Measurements from ENCODE around the gene PARS2. TPM values are rescaled to one million over a fixed set of nuclear protein-coding genes. Genes with fewer than 3 reads are reported as not detected.

Gene PARS2
- total RNA-seq (ENCODE audit: low replicate concordance): 3.3 and 4.5 TPM in 2 replicates

GRCh38 chr1:54764133-54764921, at the start of gene PARS2:
PARS2 (minus strand) TSS chr1:54764523; CDS start chr1:54759161, 5,362 bp downstream.

GRCh38 chr1:54800899-54801759, 36.8 kb upstream of the PARS2 start, which contains the start of gene TTC22:
TTC22 (minus strand) TSS chr1:54801323; CDS start chr1:54801163, 160 bp downstream.

DNA sequence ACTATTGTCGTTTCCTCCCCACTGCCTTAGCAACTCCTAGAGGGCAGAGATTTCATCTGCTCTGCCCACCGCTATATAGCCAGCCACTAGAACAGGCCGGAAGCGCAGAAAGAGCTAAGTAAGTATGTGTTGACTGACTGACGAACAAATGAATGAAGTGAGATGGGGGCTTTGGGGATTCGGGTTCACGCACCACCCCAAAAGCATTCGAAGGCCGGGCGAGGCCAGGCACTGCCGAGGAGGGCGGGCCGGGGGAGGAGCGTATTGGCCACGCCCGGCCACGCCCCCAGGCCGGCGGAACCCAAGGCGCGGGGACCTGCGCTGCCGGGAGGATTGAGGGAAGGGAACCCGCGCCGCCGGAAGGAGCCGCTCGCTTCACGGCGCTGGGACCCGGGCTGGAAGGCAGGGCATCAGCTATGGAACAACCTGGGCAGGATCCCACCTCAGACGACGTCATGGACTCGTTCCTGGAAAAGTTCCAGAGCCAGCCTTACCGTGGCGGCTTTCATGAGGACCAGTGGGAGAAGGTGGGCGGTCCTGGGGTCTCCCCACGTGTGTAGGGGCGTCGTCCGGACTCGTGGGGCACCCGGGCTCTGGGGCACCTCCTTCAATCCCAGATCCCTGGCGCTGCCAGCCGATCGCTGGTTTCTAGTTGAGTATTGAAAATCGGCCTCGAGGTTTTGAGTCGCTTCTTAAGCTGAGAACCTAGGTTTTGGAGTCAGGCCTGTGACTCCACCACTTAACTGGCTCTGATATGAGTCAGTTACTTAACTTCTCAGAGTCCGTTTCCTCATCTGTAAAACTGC, 48.6 kb downstream of the PARS2 start, which contains the start of gene TTC4:
Gene TTC4, plus strand, starts transcription at position 369 of the 806 bp plus-strand sequence. Its CDS starts 48 bp downstream, at position 417.

Other genes starting within 250 kb of the PARS2 start
- gene ACOT11, start 216.3 kb downstream of the PARS2 start, total RNA-seq (ENCODE audit: low replicate concordance): 2.5 and 4.1 TPM in 2 replicates
- gene FAM151A, start 141.0 kb downstream of the PARS2 start, total RNA-seq (ENCODE audit: low replicate concordance): not detected in 2 replicates
- 0.15 and 0.59 TPM in 2 replicates for gene MROH7, start 122.7 kb downstream of the PARS2 start, total RNA-seq (ENCODE audit: low replicate concordance)
- 13.0 and 13.5 TPM in 2 replicates for gene TTC4, start 48.7 kb downstream of the PARS2 start, total RNA-seq (ENCODE audit: low replicate concordance)
- gene TTC22, start 36.8 kb upstream of the PARS2 start, total RNA-seq (ENCODE audit: low replicate concordance): not detected in 2 replicates
- 57.9 and 80.2 TPM in 2 replicates for gene DHCR24, start 122.7 kb upstream of the PARS2 start, total RNA-seq (ENCODE audit: low replicate concordance)
- not detected in 2 replicates for gene TMEM61, start 216.1 kb upstream of the PARS2 start, total RNA-seq (ENCODE audit: low replicate concordance)
- not detected in 2 replicates for gene BSND, start 234.4 kb upstream of the PARS2 start, total RNA-seq (ENCODE audit: low replicate concordance)